HG03558 (cell line): ENCODE measurements around the gene NRF1.

Source experiments
- ATAC-seq: cut with Tn5 transposase; IDR thresholded peaks from one replicate; pipeline ENCODE4 v1.9.1; 2021; ENCODE audit warnings: moderate number of reproducible peaks; ENCODE audit not compliant: unreplicated experiment; ENCODE audit errors: extremely low read depth

NRF1 gene

DNA sequence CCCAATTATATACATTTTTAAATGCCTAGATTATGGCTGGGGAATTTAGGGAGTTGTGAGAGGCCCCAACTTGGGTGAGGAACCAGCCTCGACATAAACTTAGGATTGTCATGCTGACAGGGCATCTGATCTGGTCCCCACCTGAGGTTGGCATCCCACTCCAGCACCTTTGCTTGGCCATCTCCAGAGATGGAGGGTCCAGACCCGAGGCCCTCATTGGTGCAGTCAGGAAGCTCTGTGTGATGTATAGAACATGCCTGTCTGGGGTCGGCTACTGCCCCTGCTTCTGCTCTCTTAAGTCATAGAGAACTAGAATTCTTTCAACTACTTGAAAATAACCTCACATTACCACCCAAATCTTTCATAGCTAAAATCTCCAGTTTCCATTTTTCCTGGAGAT, 153.8 kb downstream of the NRF1 start:
- ATAC-seq, result no peak

DNA sequence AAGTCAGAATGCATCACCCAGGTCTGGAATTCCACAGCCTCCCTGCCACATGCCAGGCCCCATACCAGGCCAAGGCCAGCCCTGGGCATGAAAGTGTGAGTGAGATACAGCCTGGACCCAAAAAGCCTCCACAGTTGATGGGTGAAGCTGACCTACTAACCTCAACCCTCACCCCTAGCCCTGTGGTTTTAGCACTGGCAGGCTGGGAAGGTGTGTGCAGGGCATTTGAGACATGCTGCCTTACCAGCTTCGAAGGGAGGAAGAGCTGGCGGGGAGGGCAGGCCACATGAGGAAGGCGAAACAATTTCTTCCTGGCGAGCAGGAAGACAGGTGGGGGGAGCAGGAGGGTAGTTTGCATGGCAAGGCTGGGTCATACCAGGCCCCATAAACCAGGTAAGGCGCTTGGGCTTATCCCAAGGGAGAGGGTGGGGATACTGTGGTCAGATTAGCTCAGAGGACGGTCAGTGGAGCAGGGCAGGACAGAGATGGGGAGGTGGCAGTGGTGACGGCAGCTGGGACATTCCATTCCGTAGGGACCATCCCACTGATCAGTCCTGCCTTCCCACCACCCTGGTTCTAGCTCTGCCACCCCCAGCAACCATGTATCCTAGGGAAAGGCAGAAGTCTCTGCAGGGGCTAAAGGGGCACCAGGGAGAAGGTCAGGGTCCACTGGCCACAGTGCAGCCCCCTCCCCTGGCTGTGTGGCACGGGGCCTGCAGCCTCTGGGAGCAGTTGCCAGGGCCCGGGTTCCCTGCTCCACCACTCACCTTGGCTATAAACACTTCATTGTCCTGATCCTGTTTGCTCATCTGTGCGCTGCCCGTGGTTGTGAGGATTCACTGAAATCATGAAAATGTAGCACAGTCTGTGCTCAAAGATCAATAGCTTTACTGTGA, 155.8 kb downstream of the NRF1 start:
- no peak for ATAC-seq

DNA sequence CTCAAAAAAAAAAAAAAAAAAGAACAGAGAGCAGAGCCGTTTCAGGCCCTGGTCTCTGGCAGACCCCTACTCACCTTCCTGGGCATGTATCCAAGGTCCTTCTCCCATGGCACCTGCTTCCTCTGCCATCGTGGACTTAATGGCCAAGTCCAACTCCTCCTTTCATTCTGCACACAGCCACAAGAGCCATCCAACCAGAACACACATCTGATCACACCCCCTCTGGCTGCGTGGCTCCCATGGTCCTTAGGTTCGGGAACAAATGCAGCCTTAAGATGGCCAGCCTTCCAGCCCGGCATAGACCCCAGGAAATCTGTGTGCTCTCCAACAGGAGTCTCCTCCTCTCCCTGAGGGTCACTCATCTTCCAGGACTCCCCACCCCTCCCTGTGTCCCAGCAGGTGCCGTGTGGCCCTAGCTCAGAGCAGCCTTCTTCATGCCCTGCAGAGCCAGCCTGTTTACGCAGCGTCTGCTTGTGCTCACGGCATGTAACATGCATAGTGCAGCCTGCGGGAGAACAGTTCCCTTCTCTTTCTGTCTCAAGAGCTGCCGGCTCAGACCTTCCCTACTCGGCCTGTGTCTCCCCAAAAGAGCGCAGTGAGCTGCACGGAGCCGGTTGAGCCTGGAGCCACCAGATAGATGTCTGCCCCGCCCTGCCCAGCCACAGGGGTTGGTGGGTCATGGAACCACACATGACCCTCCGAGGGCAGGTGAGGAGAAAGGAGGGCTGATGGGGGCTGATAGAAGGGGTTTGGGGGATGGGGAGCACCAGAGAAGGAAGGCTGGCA, 157.3 kb downstream of the NRF1 start:
- no peak for ATAC-seq

DNA sequence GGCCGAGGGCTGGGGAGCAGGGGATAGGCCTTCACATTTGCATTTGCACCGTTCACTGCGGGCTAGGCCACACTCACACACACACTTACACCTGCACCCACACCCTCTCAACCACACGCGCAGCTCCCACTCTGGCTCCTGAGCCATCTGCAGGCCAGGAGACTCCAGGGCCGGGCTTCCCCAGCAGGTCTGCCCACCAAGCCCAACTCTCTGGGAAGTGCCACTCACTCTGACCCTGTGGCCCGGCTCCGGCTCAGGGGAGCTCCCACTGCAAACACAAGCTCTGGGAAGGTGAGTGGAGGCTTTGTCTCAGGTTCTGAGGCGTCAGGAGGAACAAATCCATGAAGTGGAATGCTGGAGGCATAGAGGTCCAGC, 157.9 kb downstream of the NRF1 start:
- ATAC-seq, result no peak

DNA sequence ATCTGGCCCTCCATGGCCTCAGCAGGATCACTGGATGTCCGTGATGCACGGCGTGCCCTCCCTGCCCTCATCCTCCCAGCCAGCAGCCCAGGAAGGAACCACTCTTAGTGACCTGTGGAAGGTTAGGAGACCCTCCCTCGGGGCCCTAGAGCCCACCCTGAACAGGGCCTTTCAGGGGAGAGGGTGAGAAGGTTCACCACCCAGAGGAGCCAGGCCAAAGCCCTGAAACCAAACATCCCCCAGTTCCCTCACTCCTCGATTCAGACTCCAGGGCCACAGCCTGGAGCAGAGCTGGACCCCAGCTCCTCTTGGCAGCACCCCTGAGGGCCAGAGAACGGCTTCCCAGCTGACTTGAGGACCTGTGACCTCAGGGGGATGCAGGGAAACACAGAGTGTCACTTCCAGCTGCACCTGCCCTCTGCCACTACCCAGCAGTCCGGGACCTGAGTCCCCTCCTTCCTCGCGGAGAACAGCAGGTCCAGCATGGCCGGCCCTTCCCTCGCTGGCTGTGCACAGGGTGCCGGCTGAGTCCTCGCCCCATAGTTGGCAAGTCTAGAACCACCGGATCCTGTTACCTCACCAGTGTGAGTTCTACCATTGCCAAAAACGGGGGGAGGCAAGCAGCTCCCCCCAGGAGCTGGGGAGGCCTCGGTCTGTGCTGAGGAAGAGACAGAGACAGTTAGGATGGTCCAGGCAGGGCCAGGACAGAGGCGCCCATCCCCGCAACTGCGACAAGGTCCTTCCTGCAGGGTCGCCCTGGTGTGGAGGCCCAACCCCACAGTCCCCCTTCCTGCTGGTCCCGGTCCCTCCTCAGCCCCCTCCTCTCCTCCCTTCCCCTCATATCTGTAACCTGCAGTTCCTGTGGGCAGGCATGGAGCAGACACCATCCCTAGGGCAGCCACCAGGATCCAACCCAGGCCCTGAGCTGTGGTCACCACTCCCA, 158.6 kb downstream of the NRF1 start:
- ATAC-seq, result no peak

- ATAC-seq, result no peak
These were observed 159.8 kb downstream of the NRF1 start for GRCh38 chr7:129771201-129771927.

DNA sequence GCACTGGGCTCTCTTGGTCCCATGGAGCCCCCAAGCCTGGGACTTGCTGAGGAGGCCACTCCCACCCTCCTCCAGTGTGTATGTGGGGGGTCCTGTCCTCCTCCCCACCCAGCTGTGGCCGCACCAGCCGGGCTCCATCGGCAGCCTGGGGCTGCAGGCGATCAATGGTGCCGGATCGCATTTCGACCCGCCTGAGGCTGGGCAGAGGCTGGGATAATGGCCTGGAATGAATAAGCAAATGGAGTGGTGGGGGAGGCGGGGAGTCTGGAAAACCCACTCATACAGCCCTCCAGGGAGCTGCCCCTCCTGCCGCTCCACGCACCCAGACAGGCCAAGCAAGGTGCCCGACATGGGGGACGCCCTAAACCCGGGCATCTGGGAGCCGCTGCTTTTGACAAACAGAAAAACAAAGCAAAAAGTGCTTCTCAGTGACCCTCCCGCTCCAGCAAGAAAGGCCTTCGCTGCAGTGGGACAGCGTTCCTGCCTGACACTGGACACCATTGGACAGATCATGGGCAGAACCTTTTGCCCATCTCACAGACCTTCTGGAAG, 160.5 kb downstream of the NRF1 start:
- ATAC-seq, result no peak

- ATAC-seq, result no peak
These were observed 161.2 kb downstream of the NRF1 start for GRCh38 chr7:129772646-129773280.

GRCh38 chr7:129773328-129773731, 161.8 kb downstream of the NRF1 start:
- no peak for ATAC-seq

GRCh38 chr7:129773871-129774270, 162.4 kb downstream of the NRF1 start:
- no peak for ATAC-seq

DNA sequence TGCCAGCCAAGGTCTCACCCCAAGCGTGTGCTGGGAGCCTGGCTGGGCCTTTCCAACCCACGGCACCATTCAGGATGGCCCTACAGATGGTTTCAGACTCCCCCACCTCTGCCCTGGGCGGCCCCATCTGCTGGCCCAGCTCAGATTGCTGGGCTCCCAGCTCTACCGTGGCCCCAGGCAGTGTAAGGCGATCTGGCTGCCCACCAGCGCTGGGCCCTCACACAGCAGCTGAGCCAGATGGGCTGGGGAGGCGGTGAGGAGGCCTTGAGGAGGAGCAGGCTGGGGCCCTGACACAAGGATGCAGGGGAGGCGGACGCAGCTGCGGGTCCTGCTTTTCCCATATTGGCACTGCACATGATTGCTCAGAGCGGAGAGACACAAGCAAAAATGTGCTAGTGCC, 162.8 kb downstream of the NRF1 start:
- ATAC-seq, result no peak

DNA sequence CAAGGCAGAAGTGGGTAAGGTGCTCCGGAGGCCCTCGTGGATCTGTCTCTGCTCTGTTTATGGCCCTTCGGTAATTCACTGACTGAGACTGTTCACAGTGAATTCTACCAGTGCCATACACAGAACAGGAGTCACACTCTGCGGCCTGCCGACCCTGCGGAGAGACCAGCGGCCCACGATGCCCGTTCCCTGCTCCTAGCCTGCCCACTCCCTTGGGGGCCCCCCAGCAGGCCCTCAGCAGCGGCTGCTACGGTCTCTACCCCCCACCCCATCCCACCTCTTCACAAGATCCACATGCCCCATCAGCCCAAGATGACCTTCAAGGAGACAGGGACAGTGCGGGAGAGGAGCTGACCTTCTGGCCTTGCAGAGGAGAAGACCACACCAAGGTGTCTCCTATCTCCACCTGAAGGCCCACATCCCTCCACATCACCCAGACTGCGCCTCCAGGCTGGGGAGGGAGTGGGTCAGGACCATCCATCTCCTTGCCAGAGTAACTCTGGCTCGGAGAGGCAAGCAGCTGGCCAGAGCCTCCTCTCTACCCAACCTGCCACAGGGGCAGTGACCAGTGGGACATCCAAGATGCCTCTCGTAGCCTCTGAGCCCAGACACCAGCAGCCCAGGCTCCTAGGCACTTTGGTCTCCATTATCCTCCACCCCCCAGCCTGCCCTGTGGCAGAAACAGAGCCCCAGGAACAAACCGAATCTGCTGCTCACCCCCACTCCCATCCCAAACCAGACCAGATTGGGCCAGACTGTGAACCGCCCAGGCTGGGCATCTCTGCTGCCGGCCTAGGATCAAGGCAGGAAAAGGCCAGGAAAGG, 163.6 kb downstream of the NRF1 start:
- no peak for ATAC-seq

DNA sequence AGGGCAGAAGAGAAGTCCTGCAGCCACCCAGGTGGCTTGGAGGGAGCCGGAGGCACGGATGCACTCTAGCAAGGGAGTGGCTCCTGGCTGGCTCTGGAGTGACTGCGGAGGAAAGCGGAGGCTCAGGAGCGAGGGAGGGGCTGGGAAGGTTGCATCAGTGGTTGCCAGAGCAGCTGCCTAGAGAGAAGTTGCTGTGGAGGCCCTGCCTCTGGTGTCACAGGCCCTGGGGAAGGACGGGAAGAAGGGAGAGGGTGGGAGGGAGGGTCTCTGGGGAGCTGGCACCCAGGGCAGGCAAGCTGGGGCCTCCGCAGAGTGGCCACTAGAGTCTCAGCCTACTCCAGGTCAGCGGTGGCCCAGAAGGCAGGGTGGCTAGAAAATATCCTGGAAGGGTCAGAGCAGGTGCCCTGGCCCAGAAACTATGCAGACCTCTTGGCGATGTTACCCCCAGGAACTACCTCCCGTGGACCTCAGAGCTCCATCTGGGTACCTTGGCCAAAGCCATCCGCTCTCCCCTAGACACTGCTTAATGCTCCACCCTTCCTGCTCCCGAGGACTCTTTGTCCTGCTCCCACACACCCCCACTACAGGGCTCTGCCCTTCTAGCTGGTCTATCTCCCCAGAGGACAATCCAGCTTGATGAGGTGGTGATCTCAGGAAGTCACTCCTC, 164.3 kb downstream of the NRF1 start:
- ATAC-seq, result no peak

GRCh38 chr7:129776362-129776722, 164.8 kb downstream of the NRF1 start:
- ATAC-seq, result no peak

GRCh38 chr7:129777195-129777844, 165.8 kb downstream of the NRF1 start:
- ATAC-seq, result no peak

GRCh38 chr7:129777993-129778769, 166.7 kb downstream of the NRF1 start:
- no peak for ATAC-seq
